WTC11 (cell line): ENCODE measurements around the gene LRRC2. TPM values are rescaled to one million over a fixed set of nuclear protein-coding genes. Genes with fewer than 3 reads are reported as not detected.

ENCODE experiments used
- ATAC-seq: fragments of 200-7000 bp; cut with Tn5 transposase; 2 replicates; pipeline ENCODE4 v1.10.0; 2021; ENCODE audit warnings: mild to moderate bottlenecking, moderate library complexity
- CTCF ChIA-PET: fragments of 300-600 bp; sonication (Branson Sonifier 250); formaldehyde crosslinking; loops from one replicate; lab custom pipeline; 2021; ENCODE audit warnings: antibody characterized with exemption; lab: Charles Lee
- POLR2A ChIA-PET: fragments of 350-600 bp; sonication (Branson Sonifier 250); formaldehyde crosslinking; loops from one replicate; lab custom pipeline; 2021; ENCODE audit warnings: antibody characterized with exemption; lab: Charles Lee
- DNase-seq: peaks from one replicate; pipeline ENCODE4 v3.0.0; 2021; ENCODE audit warnings: low spot score
- H3K27ac Mint-ChIP-seq: 2 replicates; pipeline ENCODE4 v1.8.0; 2021; ENCODE audit warnings: mixed read lengths
- H3K27me3 Mint-ChIP-seq: 2 replicates; pipeline ENCODE4 v1.8.0; 2021; ENCODE audit warnings: low read depth, mild to moderate bottlenecking, moderate library complexity, mixed read lengths
- H3K36me3 Mint-ChIP-seq: 2 replicates; pipeline ENCODE4 v1.8.0; 2021; ENCODE audit warnings: mixed read lengths
- H3K4me1 Mint-ChIP-seq: 2 replicates; pipeline ENCODE4 v1.8.0; 2022; ENCODE audit warnings: mixed read lengths
- H3K4me3 Mint-ChIP-seq: 2 replicates; pipeline ENCODE4 v1.8.0; 2021; ENCODE audit warnings: mild to moderate bottlenecking, moderate library complexity, mixed read lengths
- H3K9me3 Mint-ChIP-seq: 2 replicates; pipeline ENCODE4 v1.8.0; 2021; ENCODE audit warnings: mixed read lengths
- ATF2 ChIP-seq: sonication (generic); formaldehyde crosslinking; IDR thresholded peaks from 2 replicates; pipeline ENCODE4 v1.8.1; 2022; ENCODE audit warnings: low read depth, missing genetic modification reagents, borderline replicate concordance
- CREB1 ChIP-seq: sonication (generic); formaldehyde crosslinking; IDR thresholded peaks from 2 replicates; pipeline ENCODE4 v1.8.0; 2023; ENCODE audit warnings: mild to moderate bottlenecking, missing genetic modification reagents
- ELF4 ChIP-seq: sonication (generic); formaldehyde crosslinking; IDR thresholded peaks from 2 replicates; pipeline ENCODE4 v1.8.1; 2022; ENCODE audit warnings: low read depth, mild to moderate bottlenecking, moderate library complexity, missing genetic modification reagents
- KAT7 ChIP-seq: sonication (generic); formaldehyde crosslinking; IDR thresholded peaks from 2 replicates; pipeline ENCODE4 v1.8.1; 2023; ENCODE audit warnings: missing genetic modification reagents, mild to moderate bottlenecking, borderline replicate concordance
- MXD4 ChIP-seq: fragments of 250-450 bp; sonication (Bioruptor Pico); IDR thresholded peaks from 2 replicates; pipeline ENCODE4 v1.8.0; 2021; ENCODE audit warnings: mild to moderate bottlenecking, moderate library complexity, borderline replicate concordance
- NFE2L1 ChIP-seq: sonication (generic); formaldehyde crosslinking; IDR thresholded peaks from 2 replicates; pipeline ENCODE4 v1.8.1; 2023; ENCODE audit warnings: missing genetic modification reagents
- NR1H2 ChIP-seq: sonication (generic); formaldehyde crosslinking; IDR thresholded peaks from 2 replicates; pipeline ENCODE4 v1.9.0; 2021; ENCODE audit warnings: mild to moderate bottlenecking, moderate library complexity, missing genetic modification reagents
- OVOL2 ChIP-seq: fragments of 250-450 bp; sonication (Bioruptor Pico); IDR thresholded peaks from 2 replicates; pipeline ENCODE4 v1.9.0; 2021; ENCODE audit warnings: mild to moderate bottlenecking, borderline replicate concordance
- RORB ChIP-seq: fragments of 250-450 bp; sonication (Bioruptor Pico); IDR thresholded peaks from 2 replicates; pipeline ENCODE4 v1.9.0; 2021; ENCODE audit warnings: mild to moderate bottlenecking
- SMAD3 ChIP-seq: sonication (generic); formaldehyde crosslinking; IDR thresholded peaks from 2 replicates; pipeline ENCODE4 v1.8.0; 2022; ENCODE audit warnings: missing genetic modification reagents, mild to moderate bottlenecking, borderline replicate concordance
- TCF7 ChIP-seq: sonication (generic); formaldehyde crosslinking; IDR thresholded peaks from 2 replicates; pipeline ENCODE4 v1.8.0; 2022; ENCODE audit warnings: mild to moderate bottlenecking, low read depth, missing genetic modification reagents, moderate library complexity
- TP53 ChIP-seq: sonication (generic); formaldehyde crosslinking; IDR thresholded peaks from 2 replicates; pipeline ENCODE4 v1.8.1; 2023; ENCODE audit warnings: mild to moderate bottlenecking, missing genetic modification reagents
- ZNF232 ChIP-seq: sonication (generic); formaldehyde crosslinking; IDR thresholded peaks from 2 replicates; pipeline ENCODE4 v1.8.0; 2022; ENCODE audit warnings: mild to moderate bottlenecking, missing genetic modification reagents
- ZNF263 ChIP-seq: sonication (generic); formaldehyde crosslinking; IDR thresholded peaks from 2 replicates; pipeline ENCODE4 v1.8.1; 2022; ENCODE audit warnings: low read depth, mild to moderate bottlenecking, moderate library complexity, missing genetic modification reagents
- ZNF396 ChIP-seq: fragments of 250-450 bp; sonication (Bioruptor Pico); IDR thresholded peaks from 2 replicates; pipeline ENCODE4 v1.8.0; 2021; ENCODE audit warnings: mild to moderate bottlenecking, moderate library complexity, borderline replicate concordance
- ZNF532 ChIP-seq: fragments of 250-450 bp; sonication (Bioruptor Pico); IDR thresholded peaks from 2 replicates; pipeline ENCODE4 v1.9.0; 2021; ENCODE audit warnings: mild to moderate bottlenecking, borderline replicate concordance
- total RNA-seq: library from RNA; stranded (reverse); gene quantifications from 3 replicates; pipeline ENCODE4 v1.2.3, GENCODE V29; 2021
- TF ChIP-seq, protein P1 (sequence below): sonication (generic); formaldehyde crosslinking; IDR thresholded peaks from 2 replicates; pipeline ENCODE4 v1.8.1; 2022; ENCODE audit warnings: mild to moderate bottlenecking, moderate library complexity, missing genetic modification reagents
- TF ChIP-seq, protein P2 (sequence below): fragments of 250-450 bp; sonication (Bioruptor Pico); IDR thresholded peaks from 2 replicates; pipeline ENCODE4 v1.9.0; 2021; ENCODE audit warnings: mild to moderate bottlenecking
- TF ChIP-seq, protein P3 (sequence below): sonication (generic); formaldehyde crosslinking; IDR thresholded peaks from 2 replicates; pipeline ENCODE4 v1.8.0; 2023; ENCODE audit warnings: missing genetic modification reagents, mild to moderate bottlenecking, borderline replicate concordance

The LRRC2 gene
- total RNA-seq, 1 experiment from 2014 or later: 4.9 TPM

- TF ChIP-seq ZNF532 (CRISPR knock-in tag) (no peak), NR1H2 (CRISPR knock-in tag) (no peak)
- TF ChIP-seq, all 79 proteins: peak for 0
These were observed 84.5 kb downstream of the LRRC2 start (continued) for GRCh38 chr3:46481636-46482035.

GRCh38 chr3:46480491-46481195, 85.5 kb downstream of the LRRC2 start:
- no peak for DNase-seq
- Mint-ChIP-seq H3K36me3 (no peaks in the 10 kb centered on the region), H3K9me3 (peaks cover under 1% of the 10 kb centered on the region; the same call in 1 of the 2 replicates), H3K27ac (no peak overlapping the region), H3K4me3 (no peak overlapping the region), H3K4me1 (0 out of 2 replicates have a peak, but pooled peaks cover 3% of the 10 kb centered on the region), H3K27me3 (0 out of 2 replicates have a peak, but pooled peaks cover 2% of the 10 kb centered on the region)
- ChIA-PET POLR2A (interaction anchor here (0.7 kb wide), 1 partner anchor 177 kb away, joined by 5 read pairs; no protein-coding TSS in a partner anchor), CTCF (interaction anchor here (0.6 to 1.3 kb wide), 4 partner anchors 8 to 161 kb away, joined by 3 to 6 read pairs (median 4); no protein-coding TSS in a partner anchor)
- TF ChIP-seq, protein P1, sequence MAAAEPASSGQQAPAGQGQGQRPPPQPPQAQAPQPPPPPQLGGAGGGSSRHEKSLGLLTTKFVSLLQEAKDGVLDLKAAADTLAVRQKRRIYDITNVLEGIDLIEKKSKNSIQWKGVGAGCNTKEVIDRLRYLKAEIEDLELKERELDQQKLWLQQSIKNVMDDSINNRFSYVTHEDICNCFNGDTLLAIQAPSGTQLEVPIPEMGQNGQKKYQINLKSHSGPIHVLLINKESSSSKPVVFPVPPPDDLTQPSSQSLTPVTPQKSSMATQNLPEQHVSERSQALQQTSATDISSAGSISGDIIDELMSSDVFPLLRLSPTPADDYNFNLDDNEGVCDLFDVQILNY: no peak
- no peak for TF ChIP-seq ZNF232 (CRISPR knock-in tag)
- no peak for TF ChIP-seq KAT7 (CRISPR knock-in tag)
- TF ChIP-seq TP53 (CRISPR knock-in tag): no peak
- TF ChIP-seq MXD4: no peak
- TF ChIP-seq ZNF396 (CRISPR knock-in tag): no peak
- TF ChIP-seq, protein P2, sequence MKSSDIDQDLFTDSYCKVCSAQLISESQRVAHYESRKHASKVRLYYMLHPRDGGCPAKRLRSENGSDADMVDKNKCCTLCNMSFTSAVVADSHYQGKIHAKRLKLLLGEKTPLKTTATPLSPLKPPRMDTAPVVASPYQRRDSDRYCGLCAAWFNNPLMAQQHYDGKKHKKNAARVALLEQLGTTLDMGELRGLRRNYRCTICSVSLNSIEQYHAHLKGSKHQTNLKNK: no peak
- TF ChIP-seq ZNF263: no peak
- ATAC-seq: no peak

DNA sequence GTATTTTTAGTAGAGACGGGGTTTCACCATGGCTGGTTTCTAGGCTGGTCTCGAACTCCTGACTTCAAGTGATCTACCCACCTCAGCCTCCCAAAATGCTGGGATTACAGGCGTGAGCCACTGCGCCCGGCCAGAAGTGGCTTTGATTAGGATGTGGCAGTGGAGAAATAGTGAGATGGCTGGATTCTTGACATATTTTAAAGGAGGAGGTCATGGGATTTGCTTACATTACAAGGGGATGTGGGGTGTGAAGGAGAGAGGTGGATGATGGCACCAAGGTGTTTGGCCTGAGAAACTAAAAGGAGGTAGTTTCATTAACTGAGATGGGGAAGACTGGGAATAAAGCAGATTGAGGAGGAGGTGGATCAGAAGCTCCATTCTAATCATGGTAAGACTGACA, 86.4 kb downstream of the LRRC2 start:
- POLR2A ChIA-PET: no interaction called here
- H3K4me3 Mint-ChIP-seq: no peak overlapping the region
- no peak for ATAC-seq
- DNase-seq: no peak
- H3K27ac Mint-ChIP-seq: no peak overlapping the region
- H3K4me1 Mint-ChIP-seq: no peaks in the 10 kb centered on the region
- CTCF ChIA-PET: interaction anchor here (1.1 kb wide), 1 partner anchor 9 kb away, joined by 6 read pairs; no protein-coding TSS in a partner anchor
- H3K36me3 Mint-ChIP-seq: peaks cover 5% of the 10 kb centered on the region
- peaks cover 10% of the 10 kb centered on the region for H3K9me3 Mint-ChIP-seq
- H3K27me3 Mint-ChIP-seq: peaks cover 2% of the 10 kb centered on the region
- TF ChIP-seq CREB1 (no peak), TCF7 (CRISPR knock-in tag) (no peak), ATF2 (CRISPR knock-in tag) (no peak), OVOL2 (CRISPR knock-in tag) (no peak), RORB (CRISPR knock-in tag) (no peak), SMAD3 (no peak), ELF4 (no peak), NFE2L1 (CRISPR knock-in tag) (no peak)
- TF ChIP-seq, protein P2: no peak
- TF ChIP-seq, protein P3, sequence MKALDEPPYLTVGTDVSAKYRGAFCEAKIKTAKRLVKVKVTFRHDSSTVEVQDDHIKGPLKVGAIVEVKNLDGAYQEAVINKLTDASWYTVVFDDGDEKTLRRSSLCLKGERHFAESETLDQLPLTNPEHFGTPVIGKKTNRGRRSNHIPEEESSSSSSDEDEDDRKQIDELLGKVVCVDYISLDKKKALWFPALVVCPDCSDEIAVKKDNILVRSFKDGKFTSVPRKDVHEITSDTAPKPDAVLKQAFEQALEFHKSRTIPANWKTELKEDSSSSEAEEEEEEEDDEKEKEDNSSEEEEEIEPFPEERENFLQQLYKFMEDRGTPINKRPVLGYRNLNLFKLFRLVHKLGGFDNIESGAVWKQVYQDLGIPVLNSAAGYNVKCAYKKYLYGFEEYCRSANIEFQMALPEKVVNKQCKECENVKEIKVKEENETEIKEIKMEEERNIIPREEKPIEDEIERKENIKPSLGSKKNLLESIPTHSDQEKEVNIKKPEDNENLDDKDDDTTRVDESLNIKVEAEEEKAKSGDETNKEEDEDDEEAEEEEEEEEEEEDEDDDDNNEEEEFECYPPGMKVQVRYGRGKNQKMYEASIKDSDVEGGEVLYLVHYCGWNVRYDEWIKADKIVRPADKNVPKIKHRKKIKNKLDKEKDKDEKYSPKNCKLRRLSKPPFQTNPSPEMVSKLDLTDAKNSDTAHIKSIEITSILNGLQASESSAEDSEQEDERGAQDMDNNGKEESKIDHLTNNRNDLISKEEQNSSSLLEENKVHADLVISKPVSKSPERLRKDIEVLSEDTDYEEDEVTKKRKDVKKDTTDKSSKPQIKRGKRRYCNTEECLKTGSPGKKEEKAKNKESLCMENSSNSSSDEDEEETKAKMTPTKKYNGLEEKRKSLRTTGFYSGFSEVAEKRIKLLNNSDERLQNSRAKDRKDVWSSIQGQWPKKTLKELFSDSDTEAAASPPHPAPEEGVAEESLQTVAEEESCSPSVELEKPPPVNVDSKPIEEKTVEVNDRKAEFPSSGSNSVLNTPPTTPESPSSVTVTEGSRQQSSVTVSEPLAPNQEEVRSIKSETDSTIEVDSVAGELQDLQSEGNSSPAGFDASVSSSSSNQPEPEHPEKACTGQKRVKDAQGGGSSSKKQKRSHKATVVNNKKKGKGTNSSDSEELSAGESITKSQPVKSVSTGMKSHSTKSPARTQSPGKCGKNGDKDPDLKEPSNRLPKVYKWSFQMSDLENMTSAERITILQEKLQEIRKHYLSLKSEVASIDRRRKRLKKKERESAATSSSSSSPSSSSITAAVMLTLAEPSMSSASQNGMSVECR (CRISPR knock-in tag): no peak
